ENCODE data around the gene IGFL3.
"Not testable (repeated sequence)": the region's sequence is repeated elsewhere in the genome, so short reads cannot be mapped to it uniquely, and the experiment has no call there.

IGFL3 gene

DNA sequence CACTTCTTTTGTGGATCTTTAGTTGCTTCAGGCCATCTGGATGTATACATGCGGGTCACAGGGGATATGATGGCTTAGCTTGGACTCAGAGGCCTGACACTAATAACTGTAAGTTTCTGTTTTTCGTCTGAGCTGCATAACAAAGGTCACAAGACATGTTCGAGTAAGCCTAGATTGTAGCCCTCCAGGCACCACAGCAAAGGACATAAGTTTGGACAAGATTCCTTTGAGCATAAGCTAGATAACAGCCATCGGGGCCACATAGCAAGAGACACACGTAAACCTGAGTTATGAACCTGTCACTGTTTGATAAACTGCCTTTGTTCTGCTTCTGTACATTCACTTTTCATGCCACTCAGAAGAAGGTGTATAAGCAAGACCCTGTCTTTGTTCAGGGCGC, 14.6 kb downstream of the IGFL3 start:
- intact Hi-C loops (cut with micrococcal nuclease) = no loop called here
- H3K27ac Mint-ChIP-seq = no peak overlapping the region
- H3K9me3 Mint-ChIP-seq = no peaks in the 10 kb centered on the region

DNA sequence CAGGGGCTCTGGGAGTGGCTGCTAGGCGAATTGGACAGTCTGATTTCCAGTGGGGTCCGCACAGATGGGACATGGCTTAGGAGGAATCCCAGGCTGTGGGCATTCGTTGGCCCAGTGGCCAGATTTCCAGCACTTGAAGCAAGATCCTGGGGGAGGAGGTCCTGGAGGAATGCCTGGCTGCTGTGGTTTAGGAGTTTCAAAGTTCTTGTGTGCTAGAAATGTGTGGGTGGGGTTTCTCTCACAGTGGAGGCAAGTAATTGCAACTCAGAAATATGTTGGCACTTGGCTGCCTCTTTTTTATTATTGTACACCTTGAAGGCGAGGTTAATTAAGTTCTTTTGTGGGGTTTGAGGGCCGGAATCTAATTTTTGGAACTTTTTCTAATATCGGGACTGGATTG, 17.1 kb downstream of the IGFL3 start:
- Mint-ChIP-seq H3K4me3 (no peak overlapping the region), H3K9me3 (no peaks in the 10 kb centered on the region), H3K36me3 (ENCODE audit: low read depth) (no peaks in the 10 kb centered on the region), H3K4me1 (ENCODE audit: low read depth) (no peaks in the 10 kb centered on the region), H3K27me3 (peaks cover 5% of the 10 kb centered on the region), H3K27ac (no peak overlapping the region)
- intact Hi-C loops (cut with micrococcal nuclease) = no loop called here

More for the DNA sequence above, 14.6 kb downstream of the IGFL3 start:
- peaks cover 8% of the 10 kb centered on the region for H3K4me1 Mint-ChIP-seq (ENCODE audit: low read depth)
- no peaks in the 10 kb centered on the region for H3K36me3 Mint-ChIP-seq (ENCODE audit: low read depth)
- no peak overlapping the region for H3K4me3 Mint-ChIP-seq
- H3K27me3 Mint-ChIP-seq = peaks cover 18% of the 10 kb centered on the region

- peaks cover 30% of the 10 kb centered on the region for H3K27me3 Mint-ChIP-seq
- H3K4me3 Mint-ChIP-seq; H3K4me1 Mint-ChIP-seq (ENCODE audit: low read depth); H3K9me3 Mint-ChIP-seq; H3K27ac Mint-ChIP-seq; intact Hi-C loops (cut with micrococcal nuclease); H3K36me3 Mint-ChIP-seq (ENCODE audit: low read depth): not testable (repeated sequence)
These were observed 22.2 kb downstream of the IGFL3 start for GRCh38 chr19:46102333-46102732.

- H3K4me3 Mint-ChIP-seq = no peak overlapping the region
- no peaks in the 10 kb centered on the region for H3K36me3 Mint-ChIP-seq (ENCODE audit: low read depth)
- peaks cover 40% of the 10 kb centered on the region for H3K27me3 Mint-ChIP-seq
- intact Hi-C loops (cut with micrococcal nuclease) = no loop called here
- peaks cover 6% of the 10 kb centered on the region for H3K4me1 Mint-ChIP-seq (ENCODE audit: low read depth)
- H3K27ac Mint-ChIP-seq = no peak overlapping the region
- peaks cover 14% of the 10 kb centered on the region for H3K9me3 Mint-ChIP-seq
These were observed 23.2 kb downstream of the IGFL3 start for GRCh38 chr19:46101293-46101692.

- Mint-ChIP-seq H3K9me3 (peaks cover 14% of the 10 kb centered on the region), H3K4me3 (no peak overlapping the region), H3K36me3 (ENCODE audit: low read depth) (no peaks in the 10 kb centered on the region), H3K27me3 (peaks cover 49% of the 10 kb centered on the region), H3K4me1 (ENCODE audit: low read depth) (peaks cover 6% of the 10 kb centered on the region), H3K27ac (no peak overlapping the region)
- intact Hi-C loops (cut with micrococcal nuclease) = no loop called here
These were observed 24.1 kb downstream of the IGFL3 start for GRCh38 chr19:46100344-46100743.

- H3K9me3 Mint-ChIP-seq = peaks cover 39% of the 10 kb centered on the region
- no peak overlapping the region for H3K4me3 Mint-ChIP-seq
- intact Hi-C loops (cut with micrococcal nuclease) = no loop called here
- H3K27ac Mint-ChIP-seq = no peak overlapping the region
- no peaks in the 10 kb centered on the region for H3K4me1 Mint-ChIP-seq (ENCODE audit: low read depth)
- peaks cover 50% of the 10 kb centered on the region for H3K27me3 Mint-ChIP-seq
- no peaks in the 10 kb centered on the region for H3K36me3 Mint-ChIP-seq (ENCODE audit: low read depth)
These were observed 34.0 kb downstream of the IGFL3 start for GRCh38 chr19:46090444-46090843.

DNA sequence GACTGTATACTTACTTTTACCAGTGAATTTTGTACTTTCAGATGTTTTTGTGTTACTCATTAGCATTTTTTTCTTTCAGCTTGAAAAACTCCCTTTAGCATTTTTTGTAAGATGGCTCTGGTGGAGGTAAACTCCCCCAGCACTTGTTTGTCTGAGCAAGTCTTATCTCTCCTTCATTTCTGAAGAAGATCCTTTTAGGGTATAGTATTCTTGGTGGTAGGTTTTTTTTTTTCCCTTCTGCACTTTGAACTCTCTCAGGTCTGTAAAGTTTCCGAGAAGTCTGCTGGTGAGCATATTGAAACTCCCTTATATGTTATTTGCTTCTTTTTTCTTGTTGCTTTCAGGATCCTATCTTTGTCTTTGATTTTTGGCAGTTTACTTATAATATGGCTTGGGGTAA, 35.1 kb downstream of the IGFL3 start:
- Mint-ChIP-seq H3K36me3 (ENCODE audit: low read depth) (no peaks in the 10 kb centered on the region), H3K4me1 (ENCODE audit: low read depth) (no peaks in the 10 kb centered on the region), H3K4me3 (no peak overlapping the region), H3K27ac (no peak overlapping the region), H3K27me3 (peaks cover 51% of the 10 kb centered on the region), H3K9me3 (peaks cover 45% of the 10 kb centered on the region)
- intact Hi-C loops (cut with micrococcal nuclease) = no loop called here

GRCh38 chr19:46088101-46088500, 36.4 kb downstream of the IGFL3 start:
- Mint-ChIP-seq H3K9me3 (peaks cover 45% of the 10 kb centered on the region), H3K4me3 (no peak overlapping the region), H3K27me3 (peaks cover 53% of the 10 kb centered on the region), H3K27ac (no peak overlapping the region), H3K36me3 (ENCODE audit: low read depth) (no peaks in the 10 kb centered on the region), H3K4me1 (ENCODE audit: low read depth) (no peaks in the 10 kb centered on the region)
- intact Hi-C loops (cut with micrococcal nuclease) = no loop called here

DNA sequence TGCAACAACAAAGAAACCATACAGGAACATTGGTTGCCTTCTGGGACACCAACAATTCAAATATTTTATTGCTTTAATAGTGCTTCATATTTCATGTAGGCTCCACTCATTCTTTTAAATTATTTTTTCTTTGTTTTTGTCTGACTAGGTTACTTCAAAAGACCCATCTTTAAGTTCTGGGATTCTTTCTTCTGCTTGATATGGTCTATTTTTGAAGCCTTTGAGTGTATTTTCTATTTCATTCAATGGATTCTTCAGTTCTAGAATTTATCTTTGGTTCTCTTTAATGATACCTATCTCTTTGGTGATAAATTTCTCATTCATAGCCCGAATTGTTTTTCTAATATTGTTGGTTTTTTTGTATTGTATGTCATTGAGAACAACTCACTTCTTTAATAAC, 38.6 kb downstream of the IGFL3 start:
- Mint-ChIP-seq H3K27me3 (peaks cover 68% of the 10 kb centered on the region), H3K9me3 (peaks cover 45% of the 10 kb centered on the region)
- intact Hi-C loops (cut with micrococcal nuclease) = no loop called here

GRCh38 chr19:46082728-46083050, 41.8 kb downstream of the IGFL3 start:
- Mint-ChIP-seq H3K36me3 (ENCODE audit: low read depth) (no peaks in the 10 kb centered on the region), H3K27me3 (peaks cover 73% of the 10 kb centered on the region), H3K4me3 (no peak overlapping the region), H3K27ac (no peak overlapping the region), H3K4me1 (ENCODE audit: low read depth) (peaks cover under 1% of the 10 kb centered on the region), H3K9me3 (peaks cover 29% of the 10 kb centered on the region)
- intact Hi-C loops (cut with micrococcal nuclease) = loop anchor here (1.0 kb wide), 1 partner anchor 107 kb away; no protein-coding TSS in a partner anchor

More for the DNA sequence above, 38.6 kb downstream of the IGFL3 start:
- H3K4me1 Mint-ChIP-seq (ENCODE audit: low read depth) = no peaks in the 10 kb centered on the region
- H3K27ac Mint-ChIP-seq = no peak overlapping the region
- H3K36me3 Mint-ChIP-seq (ENCODE audit: low read depth) = no peaks in the 10 kb centered on the region
- H3K4me3 Mint-ChIP-seq = no peak overlapping the region

GRCh38 chr19:46081928-46082727, 42.4 kb downstream of the IGFL3 start:
- H3K4me1 Mint-ChIP-seq (ENCODE audit: low read depth) = peaks cover 6% of the 10 kb centered on the region
- peaks cover 74% of the 10 kb centered on the region for H3K27me3 Mint-ChIP-seq
- no peak overlapping the region for H3K4me3 Mint-ChIP-seq
- H3K27ac Mint-ChIP-seq = no peak overlapping the region
- no peaks in the 10 kb centered on the region for H3K36me3 Mint-ChIP-seq (ENCODE audit: low read depth)
- peaks cover 23% of the 10 kb centered on the region for H3K9me3 Mint-ChIP-seq
- intact Hi-C loops (cut with micrococcal nuclease) = loop anchor here (1.0 kb wide), 1 partner anchor 107 kb away; no protein-coding TSS in a partner anchor

DNA sequence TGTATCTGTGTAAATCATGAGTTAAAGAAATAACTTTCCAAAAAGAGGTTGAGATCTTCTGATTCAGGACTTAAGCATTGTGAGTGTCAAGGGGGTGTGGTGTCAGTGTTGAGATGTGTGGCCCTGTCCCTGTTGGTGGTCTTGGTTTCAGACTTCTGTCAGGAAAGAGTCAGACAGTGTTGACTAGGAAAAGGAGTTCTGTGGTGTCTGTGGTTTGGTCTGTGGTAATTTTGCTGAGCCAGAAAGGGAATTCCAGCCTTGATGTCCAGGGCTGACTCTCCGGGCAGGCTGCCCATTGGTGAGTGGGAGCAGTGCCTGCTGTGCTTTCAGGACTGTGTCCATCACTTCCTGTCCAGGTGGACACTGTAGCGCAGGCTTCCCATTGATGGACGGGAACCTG, 43.9 kb downstream of the IGFL3 start:
- H3K4me3 Mint-ChIP-seq = no peak overlapping the region
- no peaks in the 10 kb centered on the region for H3K36me3 Mint-ChIP-seq (ENCODE audit: low read depth)
- peaks cover 8% of the 10 kb centered on the region for H3K9me3 Mint-ChIP-seq
- H3K27me3 Mint-ChIP-seq = peaks cover 78% of the 10 kb centered on the region
- H3K4me1 Mint-ChIP-seq (ENCODE audit: low read depth) = peaks cover 8% of the 10 kb centered on the region
- intact Hi-C loops (cut with micrococcal nuclease) = no loop called here
- H3K27ac Mint-ChIP-seq = peak overlapping the region; percentile 26

GRCh38 chr19:46079576-46079975, 44.9 kb downstream of the IGFL3 start:
- intact Hi-C loops (cut with micrococcal nuclease) = loop anchor here (2.0 kb wide), 1 partner anchor 185 kb away; no protein-coding TSS in a partner anchor
- peaks cover 77% of the 10 kb centered on the region for H3K27me3 Mint-ChIP-seq
- no peaks in the 10 kb centered on the region for H3K36me3 Mint-ChIP-seq (ENCODE audit: low read depth)
- H3K4me3 Mint-ChIP-seq = no peak overlapping the region
- H3K27ac Mint-ChIP-seq = no peak overlapping the region
- H3K9me3 Mint-ChIP-seq = no peaks in the 10 kb centered on the region
- H3K4me1 Mint-ChIP-seq (ENCODE audit: low read depth) = peaks cover 8% of the 10 kb centered on the region

DNA sequence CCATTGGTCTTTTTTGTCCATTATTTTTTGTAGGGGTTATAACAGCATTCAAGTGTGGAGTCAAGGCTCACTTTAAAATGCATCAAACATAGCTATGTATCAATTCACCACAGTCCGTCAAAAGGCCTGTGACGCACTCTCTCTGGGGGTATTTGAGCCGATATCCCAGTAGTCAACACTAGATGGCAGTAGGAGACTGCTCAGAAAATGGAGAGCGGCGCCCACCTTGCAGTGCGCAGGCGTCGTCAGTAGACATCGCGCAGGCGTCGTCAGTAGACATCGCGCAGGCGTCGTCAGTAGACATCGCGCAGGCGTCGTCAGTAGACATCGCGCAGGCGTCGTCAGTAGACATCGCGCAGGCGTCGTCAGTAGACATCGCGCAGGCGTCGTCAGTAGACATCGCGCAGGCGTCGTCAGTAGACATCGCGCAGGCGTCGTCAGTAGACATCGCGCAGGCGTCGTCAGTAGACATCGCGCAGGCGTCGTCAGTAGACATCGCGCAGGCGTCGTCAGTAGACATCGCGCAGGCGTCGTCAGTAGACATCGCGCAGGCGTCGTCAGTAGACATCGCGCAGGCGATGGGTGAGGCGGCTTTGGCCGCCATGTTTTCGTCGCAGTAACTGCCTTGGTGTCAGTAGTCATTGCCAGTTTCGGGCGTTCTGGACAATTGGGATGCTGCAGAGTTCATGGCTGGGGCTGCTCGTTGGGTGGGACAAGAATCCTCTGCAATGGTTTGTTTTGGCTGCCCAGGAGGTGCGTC, 45.7 kb downstream of the IGFL3 start:
- peaks cover 79% of the 10 kb centered on the region for H3K27me3 Mint-ChIP-seq
- not testable (repeated sequence) for H3K36me3 Mint-ChIP-seq (ENCODE audit: low read depth); H3K4me3 Mint-ChIP-seq; H3K27ac Mint-ChIP-seq; H3K9me3 Mint-ChIP-seq; H3K4me1 Mint-ChIP-seq (ENCODE audit: low read depth)
- intact Hi-C loops (cut with micrococcal nuclease) = loop anchor here (2.0 kb wide), 1 partner anchor 186 kb away; no protein-coding TSS in a partner anchor

All from dendritic cell treated with granulocyte-macrophage colony-stimulating factor and Interleukin-4, amounts not matched to agents 40 ng/mL and 50 ng/mL, for 4 days (primary cell).